ENCODE measurements around the gene ZBTB45.

DNA sequence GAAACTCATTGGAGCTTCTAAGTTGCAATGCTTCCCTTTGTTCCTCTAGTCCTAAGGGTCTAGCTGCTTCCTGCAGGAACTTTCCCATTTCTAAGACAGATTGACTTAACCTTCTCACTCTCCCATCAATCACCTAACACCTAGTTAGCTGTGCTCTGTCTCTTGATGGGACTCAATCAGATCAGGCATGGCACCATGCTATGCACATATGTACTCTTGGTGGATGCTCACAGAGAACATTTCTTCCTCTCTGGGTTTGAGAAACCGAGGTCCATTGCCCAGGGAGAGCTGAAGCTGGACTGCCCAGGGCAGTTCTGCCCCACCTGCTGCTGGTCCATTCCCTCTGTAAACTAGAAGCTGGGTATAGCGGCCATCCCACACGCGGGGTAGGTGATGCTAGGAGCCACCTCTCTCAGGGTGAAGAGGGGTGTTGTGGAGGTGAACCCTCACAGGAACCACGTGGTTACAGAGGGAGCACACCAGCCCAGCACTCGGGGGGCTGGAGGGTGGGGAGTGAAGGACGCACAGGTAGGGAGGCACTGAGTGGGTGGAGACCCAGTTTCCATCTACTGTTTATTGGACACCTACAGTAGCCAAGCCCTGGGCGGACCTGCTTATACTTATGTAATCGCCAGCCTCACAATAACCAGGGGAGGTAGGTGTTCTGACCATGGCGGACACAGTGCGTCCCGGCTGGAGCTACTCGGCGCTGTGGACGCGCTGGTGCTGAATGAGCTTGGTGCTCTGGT is 41.9 kb upstream of the ZBTB45 start:
- no peak for TF ChIP-seq EZH2 (IDR thresholded peaks at IDR 0.05; ENCODE audit: borderline replicate concordance, insufficient read depth, low read depth, low read length, poor library complexity, severe bottlenecking)
- TF ChIP-seq, protein P1, sequence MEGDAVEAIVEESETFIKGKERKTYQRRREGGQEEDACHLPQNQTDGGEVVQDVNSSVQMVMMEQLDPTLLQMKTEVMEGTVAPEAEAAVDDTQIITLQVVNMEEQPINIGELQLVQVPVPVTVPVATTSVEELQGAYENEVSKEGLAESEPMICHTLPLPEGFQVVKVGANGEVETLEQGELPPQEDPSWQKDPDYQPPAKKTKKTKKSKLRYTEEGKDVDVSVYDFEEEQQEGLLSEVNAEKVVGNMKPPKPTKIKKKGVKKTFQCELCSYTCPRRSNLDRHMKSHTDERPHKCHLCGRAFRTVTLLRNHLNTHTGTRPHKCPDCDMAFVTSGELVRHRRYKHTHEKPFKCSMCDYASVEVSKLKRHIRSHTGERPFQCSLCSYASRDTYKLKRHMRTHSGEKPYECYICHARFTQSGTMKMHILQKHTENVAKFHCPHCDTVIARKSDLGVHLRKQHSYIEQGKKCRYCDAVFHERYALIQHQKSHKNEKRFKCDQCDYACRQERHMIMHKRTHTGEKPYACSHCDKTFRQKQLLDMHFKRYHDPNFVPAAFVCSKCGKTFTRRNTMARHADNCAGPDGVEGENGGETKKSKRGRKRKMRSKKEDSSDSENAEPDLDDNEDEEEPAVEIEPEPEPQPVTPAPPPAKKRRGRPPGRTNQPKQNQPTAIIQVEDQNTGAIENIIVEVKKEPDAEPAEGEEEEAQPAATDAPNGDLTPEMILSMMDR (IDR thresholded peaks at IDR 0.05): no peak
